H1 (cell line): ENCODE data around the gene ST6GALNAC3. TPM values are rescaled to one million over a fixed set of nuclear protein-coding genes. Genes with fewer than 3 reads are reported as not detected.

Experiments used
- GABPA ChIP-seq: IDR thresholded peaks from 2 replicates; pipeline ENCODE4 v1.6.1; 2011; ENCODE audit warnings: mild to moderate bottlenecking, low read length, moderate library complexity, borderline replicate concordance; ENCODE audit not compliant: insufficient read depth
- GTF2F1 ChIP-seq: IDR thresholded peaks from 2 replicates; pipeline ENCODE4 v1.6.1; 2012; ENCODE audit warnings: low read depth, low read length, improper control_type of control experiment, borderline replicate concordance
- POU5F1 ChIP-seq: IDR thresholded peaks from 2 replicates; pipeline ENCODE4 v1.6.1; 2011; ENCODE audit warnings: low read depth, mild to moderate bottlenecking, low read length, moderate library complexity
- TCF12 ChIP-seq: IDR thresholded peaks from 2 replicates; pipeline ENCODE4 v1.6.1; 2011; ENCODE audit warnings: low read depth, mild to moderate bottlenecking, low read length
- polyA plus RNA-seq, 7 experiments: library from polyadenylated mRNA; depleted of rRNA in 3 of 7; stranded (reverse) in 5 of 7; unstranded in 2 of 7; fragments of >200 nt in 5 of 7; fragments of 200-250 nt in 2 of 7; gene quantifications; 1 replicate in 5 of 7; 2 replicates in 1 of 7; 4 replicates in 1 of 7; pipeline versions ENCODE4 v1.2.1 to v1.2.3, GENCODE V29; 2011 to 2013; ENCODE audit warnings: missing spikeins in 2 of 7, mixed read lengths in 2 of 7
- total RNA-seq: library from RNA; stranded (reverse); fragmentation: NEBNext Ultra II Directional; extraction: Animal tissue kit (Norgen Biotek cat#: 25700); gene quantifications from 2 replicates; pipeline ENCODE4 v1.2.1, GENCODE V29; 2021

The ST6GALNAC3 gene
- total and polyA plus RNA-seq, 2 of the 8 experiments (the other 6 are each of a cell fraction or from before 2014, with no cell fraction given), result 4.9 to 19.0 TPM

DNA sequence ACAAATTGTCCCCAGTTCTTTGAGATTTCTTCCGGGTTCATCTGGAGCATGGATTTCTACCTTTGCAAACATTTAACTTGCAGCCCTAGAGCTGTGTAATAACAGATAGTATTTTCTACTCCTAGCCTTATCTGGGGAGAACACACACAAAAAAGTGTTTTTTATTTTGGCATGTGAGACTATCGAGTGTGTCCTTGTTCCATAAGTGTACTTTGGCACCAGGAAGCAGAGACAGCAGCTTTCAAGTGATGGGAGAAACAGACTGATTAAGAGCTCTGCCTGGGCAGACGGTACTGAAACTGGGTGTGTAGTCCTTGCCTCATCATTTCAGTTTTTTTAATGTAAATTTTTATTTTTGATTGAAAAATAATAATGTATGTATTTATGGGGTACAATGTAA is 297.4 kb downstream of the ST6GALNAC3 start (continued):
- TF ChIP-seq GABPA, result no peak
- no peak for TF ChIP-seq GTF2F1
- TF ChIP-seq POU5F1, result no peak
- TF ChIP-seq TCF12, result no peak
